ENCODE data around the gene YRDC. TPM values are rescaled to one million over a fixed set of nuclear protein-coding genes. Genes with fewer than 3 reads are reported as not detected.
A peak's percentile ranks its signal among the peaks of the same experiment; 100 is the strongest.

The YRDC gene
- total and polyA plus RNA-seq, 2 donors (not counting 3 experiments of a cell fraction or from before 2014, with no cell fraction given): 19.2 to 20.5 TPM

GRCh38 chr1:37753473-37754321, 54.3 kb downstream of the YRDC start:
- H3K9me3 ChIP-seq (replicated peaks; ENCODE audit: control insufficient read depth, insufficient read depth, low read length): no peaks in the 10 kb centered on the region
- no peaks in the 10 kb centered on the region for H3K36me3 ChIP-seq (ENCODE audit: control insufficient read depth in 2 of 2, extremely low read depth in 1 of 2, insufficient read depth in 2 of 2, low read length in 2 of 2)
- no peak overlapping the region for H3K4me2 ChIP-seq (ENCODE audit: insufficient read depth, low read length)
- H3K27me3 ChIP-seq (ENCODE audit: control insufficient read depth in 2 of 2, insufficient read depth in 2 of 2, low read length in 2 of 2): peaks cover 27 to 33% of the 10 kb centered on the region in 2 experiments
- intact Hi-C loops (cut with micrococcal nuclease) (no loop called here), dilution Hi-C loops (cut with MboI; ENCODE audit: extremely low pct_ligation_motif_present, low sequenced_read_pairs) (no loop called here)
- ChIA-PET CTCF (no interaction called here), POLR2A (no interaction called here)
- H3K9me1 ChIP-seq (replicated peaks; ENCODE audit: control insufficient read depth, extremely low read depth, insufficient read depth, low read length): no peaks in the 10 kb centered on the region
- H4K20me1 ChIP-seq (replicated peaks; ENCODE audit: control insufficient read depth, extremely low read depth, insufficient read depth, low read length): no peaks in the 10 kb centered on the region
- no peak overlapping the region for H3K4me3 ChIP-seq (replicated peaks in 1 of 3; ENCODE audit: insufficient read depth in 1 of 3, low read depth in 1 of 3, low read length in 3 of 3)
- FAIRE-seq (no peak), DNase-seq (ENCODE audit: low read depth, low spot score) (no peak)
- H3K79me2 ChIP-seq (ENCODE audit: control insufficient read depth, insufficient read depth, low read length): no peaks in the 10 kb centered on the region
- H2AFZ ChIP-seq (ENCODE audit: low read depth, low read length): no peak overlapping the region
- H3K4me1 ChIP-seq (ENCODE audit: control insufficient read depth, extremely low read depth, insufficient read depth, low read length): no peaks in the 10 kb centered on the region
- no peak overlapping the region for H3K9ac ChIP-seq (replicated peaks; ENCODE audit: extremely low read depth, insufficient read depth, low read length)
- H3K27ac ChIP-seq (ENCODE audit: insufficient read depth, low read depth, low read length): no peak overlapping the region
- TF ChIP-seq EZH2 (IDR thresholded peaks at IDR 0.05; ENCODE audit: borderline replicate concordance, low read depth, low read length, severe bottlenecking) (peak; percentile 70), FOS (IDR thresholded peaks at IDR 0.05; ENCODE audit: borderline replicate concordance, insufficient read depth, low read length) (no peak)
- BruUV-seq (replicated peaks): no TSS peak

Other genes with a start within 250 kb of the YRDC start
- gene GNL2, start 212.3 kb downstream of the YRDC start, total RNA-seq: 55.5 and 57.1 TPM in 2 replicates
- gene GNL2, start 212.3 kb downstream of the YRDC start, polyA plus RNA-seq: 14.2 and 18.0 TPM in 2 replicates
- not detected in 2 replicates for gene RSPO1, start 173.3 kb downstream of the YRDC start, total RNA-seq
- gene RSPO1, start 173.3 kb downstream of the YRDC start, polyA plus RNA-seq: not detected in 2 replicates
- 43.7 and 45.7 TPM in 2 replicates for gene CDCA8, start 115.7 kb downstream of the YRDC start, total RNA-seq
- gene CDCA8, start 115.7 kb downstream of the YRDC start, polyA plus RNA-seq: 36.2 and 38.5 TPM in 2 replicates
- gene EPHA10, start 43.1 kb downstream of the YRDC start, total RNA-seq: not detected in 2 replicates
- gene EPHA10, start 43.1 kb downstream of the YRDC start, polyA plus RNA-seq: not detected in 2 replicates
- gene MANEAL, start 14.4 kb downstream of the YRDC start, total RNA-seq: 0.66 and 0.92 TPM in 2 replicates
- 1.3 and 1.9 TPM in 2 replicates for gene MANEAL, start 14.4 kb downstream of the YRDC start, polyA plus RNA-seq
- gene C1orf122, start 418 bp downstream of the YRDC start, total RNA-seq: 32.8 and 36.5 TPM in 2 replicates
- gene C1orf122, start 418 bp downstream of the YRDC start, polyA plus RNA-seq: 38.8 and 54.0 TPM in 2 replicates
- gene MTF1, start 51.4 kb upstream of the YRDC start, total RNA-seq: 18.5 and 18.9 TPM in 2 replicates
- 4.9 and 5.2 TPM in 2 replicates for gene MTF1, start 51.4 kb upstream of the YRDC start, polyA plus RNA-seq
- 13.5 and 14.7 TPM in 2 replicates for gene INPP5B, start 138.8 kb upstream of the YRDC start, total RNA-seq
- 7.4 and 10.5 TPM in 2 replicates for gene INPP5B, start 138.8 kb upstream of the YRDC start, polyA plus RNA-seq
- gene SF3A3, start 181.8 kb upstream of the YRDC start, total RNA-seq: 97.3 and 107 TPM in 2 replicates
- 20.5 and 26.1 TPM in 2 replicates for gene SF3A3, start 181.8 kb upstream of the YRDC start, polyA plus RNA-seq
- 58.7 and 63.8 TPM in 2 replicates for gene FHL3, start 197.3 kb upstream of the YRDC start, total RNA-seq
- 21.3 and 26.1 TPM in 2 replicates for gene FHL3, start 197.3 kb upstream of the YRDC start, polyA plus RNA-seq
- gene UTP11, start 204.5 kb upstream of the YRDC start, total RNA-seq: 54.1 and 60.1 TPM in 2 replicates
- 13.8 and 20.1 TPM in 2 replicates for gene UTP11, start 204.5 kb upstream of the YRDC start, polyA plus RNA-seq
- not detected in 2 replicates for gene POU3F1, start 238.6 kb upstream of the YRDC start, total RNA-seq
- not detected in 2 replicates for gene POU3F1, start 238.6 kb upstream of the YRDC start, polyA plus RNA-seq

All from endothelial cell of umbilical vein (primary cell).